SK-N-SH (cell line): ENCODE data around the gene PDZD2. TPM values are rescaled to one million over a fixed set of nuclear protein-coding genes. Genes with fewer than 3 reads are reported as not detected.

ENCODE experiments used
- CTCF ChIA-PET: fragments of 300-600, 350-600 bp; formaldehyde crosslinking; extraction: SDS; loops from one replicate; lab custom pipeline; 2021; lab: Yijun Ruan, JAX
- POLR2A ChIA-PET: fragments of 350-600 bp; sonication (Branson Sonifier 250); formaldehyde crosslinking; extraction: SDS; loops from one replicate; lab custom pipeline; 2020; ENCODE audit warnings: antibody characterized with exemption, inconsistent platforms; lab: Yijun Ruan, JAX
- DNase-seq: peaks from one replicate; pipeline ENCODE4 v3.0.0; 2012
- H2AFZ ChIP-seq: fragments of 200-600 bp; sonication (generic); 2 replicates; pipeline ENCODE4 v1.8.1; 2016; ENCODE audit warnings: antibody characterized with exemption, mild to moderate bottlenecking, low read depth
- H3F3A ChIP-seq: fragments of 200-600 bp; sonication (generic); replicated peaks from 2 replicates; pipeline ENCODE3; 2016; ENCODE audit warnings: antibody characterized with exemption, mild to moderate bottlenecking; ENCODE audit not compliant: insufficient read depth
- H3K27ac ChIP-seq, 2 experiments: fragments of 200-500 bp in 1 of 2; fragments of 200-600 bp in 1 of 2; sonication (Bioruptor generic) in 1 of 2; sonication (generic), shearing (Covaris generic) in 1 of 2; 2 replicates each; pipeline versions ENCODE4 v1.5.1 to v1.6.1; 2014 to 2016; ENCODE audit warnings: low read depth in 2 of 2, inconsistent platforms in 1 of 2, low read length in 1 of 2, mild to moderate bottlenecking in 1 of 2, mixed read lengths in 1 of 2
- H3K27me3 ChIP-seq: fragments of 200-600 bp; sonication (generic), shearing (Covaris generic); 2 replicates; pipeline ENCODE4 v1.6.1; 2016; ENCODE audit warnings: mixed run types; ENCODE audit not compliant: insufficient read depth
- H3K36me3 ChIP-seq, 2 experiments: fragments of 200-500 bp in 1 of 2; fragments of 200-600 bp in 1 of 2; sonication (Bioruptor generic) in 1 of 2; sonication (generic) in 1 of 2; replicated peaks in 1 of 2; 2 replicates each; pipeline versions ENCODE3 to v1.5.1; 2014 to 2016; ENCODE audit warnings: low read length in 1 of 2, mild to moderate bottlenecking in 1 of 2; ENCODE audit not compliant: insufficient read depth in 2 of 2, control insufficient read depth in 1 of 2
- H3K4me1 ChIP-seq, 2 experiments: fragments of 200-500 bp in 1 of 2; fragments of 200-600 bp in 1 of 2; sonication (Bioruptor generic) in 1 of 2; sonication (generic), shearing (Covaris generic) in 1 of 2; 2 replicates each; pipeline versions ENCODE4 v1.5.1 to v1.6.1; 2014 to 2016; ENCODE audit warnings: low read depth in 1 of 2, low read length in 1 of 2, mixed run types in 1 of 2; ENCODE audit not compliant: insufficient read depth in 2 of 2, control insufficient read depth in 1 of 2
- H3K4me2 ChIP-seq: fragments of 200-600 bp; sonication (generic), shearing (Covaris generic); 2 replicates; pipeline ENCODE4 v1.6.1; 2017; ENCODE audit warnings: mixed run types
- H3K4me3 ChIP-seq, 2 experiments: fragments of 200-500 bp in 1 of 2; fragments of 200-600 bp in 1 of 2; sonication (Bioruptor generic) in 1 of 2; sonication (generic), shearing (Covaris generic) in 1 of 2; 2 replicates each; pipeline versions ENCODE4 v1.5.1 to v1.8.1; 2014 to 2016; ENCODE audit warnings: low read depth in 2 of 2, inconsistent platforms in 1 of 2, low read length in 1 of 2, mild to moderate bottlenecking in 1 of 2, mixed read lengths in 1 of 2, moderate library complexity in 1 of 2
- H3K79me2 ChIP-seq: fragments of 200-600 bp; sonication (generic); 2 replicates; pipeline ENCODE4 v1.8.1; 2017; ENCODE audit warnings: mild to moderate bottlenecking; ENCODE audit not compliant: insufficient read depth
- H3K9ac ChIP-seq: fragments of 200-600 bp; sonication (generic); 2 replicates; pipeline ENCODE4 v1.6.1; 2017; ENCODE audit warnings: mixed run types
- H3K9me2 ChIP-seq: fragments of 200-600 bp; sonication (generic); 2 replicates; pipeline ENCODE4 v1.6.1; 2017; ENCODE audit warnings: mixed run types
- H3K9me3 ChIP-seq: fragments of 200-600 bp; sonication (generic); 2 replicates; pipeline ENCODE4 v1.6.1; 2017; ENCODE audit warnings: mixed run types, mild to moderate bottlenecking, moderate library complexity
- H4K20me1 ChIP-seq: fragments of 200-600 bp; sonication (generic); 2 replicates; pipeline ENCODE4 v1.6.1; 2017; ENCODE audit warnings: mild to moderate bottlenecking, mixed run types; ENCODE audit not compliant: insufficient read depth
- EP300 ChIP-seq, 2 experiments: IDR thresholded peaks; 2 replicates each; pipeline versions ENCODE4 v1.4.0 to v1.6.1; 2012; ENCODE audit warnings: borderline replicate concordance in 1 of 2, low read depth in 1 of 2, low read length in 1 of 2
- FOSL2 ChIP-seq: IDR thresholded peaks from 2 replicates; pipeline ENCODE4 v1.4.0; 2012; ENCODE audit warnings: low read depth, mild to moderate bottlenecking, moderate library complexity, borderline replicate concordance
- FOXM1 ChIP-seq: IDR thresholded peaks from 2 replicates; pipeline ENCODE4 v1.4.0; 2012; ENCODE audit warnings: low read depth, mild to moderate bottlenecking
- GABPA ChIP-seq: IDR thresholded peaks from 2 replicates; pipeline ENCODE4 v1.4.0; 2012; ENCODE audit warnings: low read depth, mild to moderate bottlenecking
- MEF2A ChIP-seq: IDR thresholded peaks from 2 replicates; pipeline ENCODE4 v1.4.0; 2012; ENCODE audit warnings: low read depth, borderline replicate concordance
- NFIC ChIP-seq: IDR thresholded peaks from 2 replicates; pipeline ENCODE4 v1.4.0; 2012; ENCODE audit warnings: borderline replicate concordance
- NRF1 ChIP-seq: IDR thresholded peaks from 2 replicates; pipeline ENCODE4 v1.6.1; 2012; ENCODE audit warnings: low read depth, mild to moderate bottlenecking, low read length
- RAD21 ChIP-seq: IDR thresholded peaks from 2 replicates; pipeline ENCODE4 v1.6.1; 2012; ENCODE audit warnings: mild to moderate bottlenecking, low read length
- SIN3A ChIP-seq: IDR thresholded peaks from 2 replicates; pipeline ENCODE4 v1.6.1; 2012; ENCODE audit warnings: low read depth, mild to moderate bottlenecking, low read length, moderate library complexity, borderline replicate concordance
- WGBS: methylation state at CpG from one replicate; pipeline ENCODE4 v1.1.6; 2017; ENCODE audit warnings: low lambda C conversion rate; 5-methylcytosine and 5-hydroxymethylcytosine counted together
- polyA plus RNA-seq, 3 experiments: library from polyadenylated mRNA; depleted of rRNA; stranded (reverse); fragments of >200 nt; gene quantifications; 2 replicates each; pipeline ENCODE4 v1.2.3, GENCODE V29; 2012
- TF ChIP-seq, protein P1 (sequence below): IDR thresholded peaks from 2 replicates; pipeline ENCODE4 v1.4.0; 2012; ENCODE audit warnings: low read depth
- TF ChIP-seq, protein P2 (sequence below): fragments of 150-350 bp; IDR thresholded peaks from 2 replicates; pipeline ENCODE4 v1.6.1; 2017; ENCODE audit warnings: antibody characterized with exemption, low read length, low read depth, borderline replicate concordance
- TF ChIP-seq, protein P3 (sequence below): fragments of 150-350 bp; IDR thresholded peaks from 2 replicates; pipeline ENCODE4 v1.6.1; 2016; ENCODE audit warnings: mild to moderate bottlenecking, low read depth, low read length
- TF ChIP-seq, protein P4 (sequence below): fragments of 200-600 bp; sonication (generic); IDR thresholded peaks from 2 replicates; pipeline ENCODE4 v1.6.1; 2017; ENCODE audit warnings: antibody characterized with exemption, mild to moderate bottlenecking, moderate library complexity

PDZD2 gene
- polyA plus RNA-seq, 1 of the 3 experiments (the other 2 are of a cell fraction), result 0.13 TPM

DNA sequence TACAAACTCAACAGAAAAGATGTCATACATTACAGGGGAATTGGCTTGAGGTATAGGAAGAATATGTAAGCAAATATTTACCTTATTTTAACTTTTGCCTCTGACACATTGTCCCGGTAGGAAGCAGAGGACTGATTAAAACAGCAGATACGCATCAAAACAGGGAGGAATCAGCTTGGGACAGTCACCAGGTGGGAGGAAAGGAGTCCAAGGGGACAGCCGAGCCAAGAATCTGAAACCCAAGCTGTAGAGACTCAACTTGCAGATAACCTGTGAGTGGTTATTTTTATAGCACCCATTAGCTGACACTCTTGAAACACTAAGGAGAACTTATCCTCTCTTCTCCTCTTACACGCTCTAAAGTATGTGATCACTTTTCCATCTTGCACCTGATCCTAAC, 22.3 kb downstream of the PDZD2 start:
- TF ChIP-seq, protein P1, sequence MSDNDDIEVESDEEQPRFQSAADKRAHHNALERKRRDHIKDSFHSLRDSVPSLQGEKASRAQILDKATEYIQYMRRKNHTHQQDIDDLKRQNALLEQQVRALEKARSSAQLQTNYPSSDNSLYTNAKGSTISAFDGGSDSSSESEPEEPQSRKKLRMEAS, result no peak
- TF ChIP-seq SIN3A (no peak), GABPA (no peak), NRF1 (no peak), FOXM1 (no peak), NFIC (no peak), RAD21 (no peak), EP300 (IDR thresholded peaks at IDR 0.05; ENCODE audit: borderline replicate concordance in 1 of 2, low read depth in 1 of 2, low read length in 1 of 2) (no peak), MEF2A (no peak)
- TF ChIP-seq, protein P2, sequence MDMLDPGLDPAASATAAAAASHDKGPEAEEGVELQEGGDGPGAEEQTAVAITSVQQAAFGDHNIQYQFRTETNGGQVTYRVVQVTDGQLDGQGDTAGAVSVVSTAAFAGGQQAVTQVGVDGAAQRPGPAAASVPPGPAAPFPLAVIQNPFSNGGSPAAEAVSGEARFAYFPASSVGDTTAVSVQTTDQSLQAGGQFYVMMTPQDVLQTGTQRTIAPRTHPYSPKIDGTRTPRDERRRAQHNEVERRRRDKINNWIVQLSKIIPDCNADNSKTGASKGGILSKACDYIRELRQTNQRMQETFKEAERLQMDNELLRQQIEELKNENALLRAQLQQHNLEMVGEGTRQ, result no peak
- TF ChIP-seq, protein P3, sequence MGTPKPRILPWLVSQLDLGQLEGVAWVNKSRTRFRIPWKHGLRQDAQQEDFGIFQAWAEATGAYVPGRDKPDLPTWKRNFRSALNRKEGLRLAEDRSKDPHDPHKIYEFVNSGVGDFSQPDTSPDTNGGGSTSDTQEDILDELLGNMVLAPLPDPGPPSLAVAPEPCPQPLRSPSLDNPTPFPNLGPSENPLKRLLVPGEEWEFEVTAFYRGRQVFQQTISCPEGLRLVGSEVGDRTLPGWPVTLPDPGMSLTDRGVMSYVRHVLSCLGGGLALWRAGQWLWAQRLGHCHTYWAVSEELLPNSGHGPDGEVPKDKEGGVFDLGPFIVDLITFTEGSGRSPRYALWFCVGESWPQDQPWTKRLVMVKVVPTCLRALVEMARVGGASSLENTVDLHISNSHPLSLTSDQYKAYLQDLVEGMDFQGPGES, result no peak
- TF ChIP-seq, protein P4, sequence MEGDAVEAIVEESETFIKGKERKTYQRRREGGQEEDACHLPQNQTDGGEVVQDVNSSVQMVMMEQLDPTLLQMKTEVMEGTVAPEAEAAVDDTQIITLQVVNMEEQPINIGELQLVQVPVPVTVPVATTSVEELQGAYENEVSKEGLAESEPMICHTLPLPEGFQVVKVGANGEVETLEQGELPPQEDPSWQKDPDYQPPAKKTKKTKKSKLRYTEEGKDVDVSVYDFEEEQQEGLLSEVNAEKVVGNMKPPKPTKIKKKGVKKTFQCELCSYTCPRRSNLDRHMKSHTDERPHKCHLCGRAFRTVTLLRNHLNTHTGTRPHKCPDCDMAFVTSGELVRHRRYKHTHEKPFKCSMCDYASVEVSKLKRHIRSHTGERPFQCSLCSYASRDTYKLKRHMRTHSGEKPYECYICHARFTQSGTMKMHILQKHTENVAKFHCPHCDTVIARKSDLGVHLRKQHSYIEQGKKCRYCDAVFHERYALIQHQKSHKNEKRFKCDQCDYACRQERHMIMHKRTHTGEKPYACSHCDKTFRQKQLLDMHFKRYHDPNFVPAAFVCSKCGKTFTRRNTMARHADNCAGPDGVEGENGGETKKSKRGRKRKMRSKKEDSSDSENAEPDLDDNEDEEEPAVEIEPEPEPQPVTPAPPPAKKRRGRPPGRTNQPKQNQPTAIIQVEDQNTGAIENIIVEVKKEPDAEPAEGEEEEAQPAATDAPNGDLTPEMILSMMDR, result no peak
- Histone ChIP-seq H3K4me1 (peaks cover 0 to 4% of the 10 kb centered on the region in 2 experiments; a peak in 1 of 4 replicates), H3K27me3 (no peaks in the 10 kb centered on the region), H3K27ac (no peak overlapping the region), H3K4me2 (no peak overlapping the region), H3K9ac (no peak overlapping the region), H3K9me3 (no peaks in the 10 kb centered on the region), H3K79me2 (no peaks in the 10 kb centered on the region), H2AFZ (no peak overlapping the region), H3K9me2 (no peaks in the 10 kb centered on the region), H3K4me3 (no peak overlapping the region), H3K36me3 (no peaks in the 10 kb centered on the region), H4K20me1 (no peaks in the 10 kb centered on the region), H3F3A (no peaks in the 10 kb centered on the region)
- DNase-seq, result no peak
- ChIA-PET CTCF (interaction anchor here (1.0 to 1.6 kb wide), 3 partner anchors 22 to 415 kb away, joined by 3 to 5 read pairs (median 4); partner anchors contain the start of gene PDZD2), POLR2A (no interaction called here)
- 55% methylated on average over 4 of the region's 4 CpGs for WGBS

DNA sequence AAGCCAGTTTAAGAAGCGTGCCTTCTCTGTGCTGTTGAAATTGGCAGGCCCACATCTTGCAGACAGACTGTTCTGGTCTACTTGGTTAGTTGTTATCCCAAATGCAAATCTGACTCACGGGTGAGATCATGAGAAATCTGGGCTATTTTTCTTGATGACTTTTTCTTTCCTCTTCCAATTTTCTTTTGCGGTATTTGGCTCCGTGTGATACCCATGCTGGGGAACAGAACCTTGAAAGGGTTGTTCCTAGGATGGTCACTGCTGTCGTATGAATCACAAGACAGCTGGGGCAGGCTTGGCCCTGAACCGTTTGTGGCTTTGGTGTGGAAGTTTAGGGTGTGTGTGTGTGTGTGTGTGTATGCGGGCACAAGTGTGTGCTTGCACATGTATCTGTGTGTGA, 24.6 kb downstream of the PDZD2 start:
- H3K79me2 ChIP-seq, result no peaks in the 10 kb centered on the region
- no peak for TF ChIP-seq FOSL2
- TF ChIP-seq, protein P1, result no peak
- TF ChIP-seq SIN3A, result no peak
- DNase-seq, result no peak
- no peaks in the 10 kb centered on the region for H3K27me3 ChIP-seq
- H3K4me2 ChIP-seq, result no peak overlapping the region
- H3K4me1 ChIP-seq, result no peaks in the 10 kb centered on the region
- H3K9me2 ChIP-seq, result no peaks in the 10 kb centered on the region
- no peaks in the 10 kb centered on the region for H4K20me1 ChIP-seq
- H3K4me3 ChIP-seq, result no peak overlapping the region
- 49% methylated on average over 7 of the region's 7 CpGs for WGBS
- POLR2A ChIA-PET, result no interaction called here
- H3K36me3 ChIP-seq, result no peaks in the 10 kb centered on the region
- no peaks in the 10 kb centered on the region for H3F3A ChIP-seq
- H3K27ac ChIP-seq, result no peak overlapping the region
- H2AFZ ChIP-seq, result no peak overlapping the region
- H3K9me3 ChIP-seq, result no peaks in the 10 kb centered on the region
- H3K9ac ChIP-seq, result no peak overlapping the region
- CTCF ChIA-PET, result interaction anchor here (1.5 kb wide), 1 partner anchor 145 kb away, joined by 3 read pairs; no protein-coding TSS in a partner anchor
